Spleen (tissue), 11 donors: ENCODE data around the gene DPEP2. TPM values are rescaled to one million over a fixed set of nuclear protein-coding genes. Genes with fewer than 3 reads are reported as not detected.

Source experiments
- DNase-seq: peaks from one replicate; pipeline ENCODE4 v3.0.0-alpha.2; 2020
- H3K27ac ChIP-seq, 8 donors: fragments of 200-600 bp; sonication (generic) in 7 of 8; 1 replicate in 4 of 8; 2 replicates in 4 of 8; pipeline versions ENCODE4 v1.5.0 to v1.8.0; 2016 to 2021; ENCODE audit warnings: inconsistent platforms in 4 of 8, mild to moderate bottlenecking in 4 of 8, moderate library complexity in 1 of 8
- H3K27me3 ChIP-seq, 7 donors: fragments of 200-600 bp; sonication (generic) in 6 of 7; replicated peaks in 1 of 7; 1 replicate in 4 of 7; 2 replicates in 3 of 7; pipeline versions ENCODE4 v1.5.0 to v1.8.0; 2016 to 2021; ENCODE audit warnings: inconsistent platforms in 3 of 7, mild to moderate bottlenecking in 1 of 7
- H3K36me3 ChIP-seq, 6 donors: fragments of 200-600 bp; sonication (generic) in 5 of 6; 1 replicate in 4 of 6; 2 replicates in 2 of 6; pipeline versions ENCODE4 v1.5.0 to v1.8.0; 2016 to 2021; ENCODE audit warnings: inconsistent platforms in 2 of 6
- H3K4me1 ChIP-seq, 6 donors: fragments of 200-600 bp; sonication (generic) in 5 of 6; 1 replicate in 3 of 6; 2 replicates in 3 of 6; pipeline versions ENCODE4 v1.5.0 to v1.8.0; 2016 to 2021; ENCODE audit warnings: inconsistent platforms in 3 of 6
- H3K4me3 ChIP-seq, 8 donors: fragments of 200-600 bp; sonication (generic) in 7 of 8; 1 replicate in 4 of 8; 2 replicates in 4 of 8; pipeline versions ENCODE4 v1.5.0 to v1.8.0; 2016 to 2021; ENCODE audit warnings: inconsistent platforms in 4 of 8, mild to moderate bottlenecking in 4 of 8, moderate library complexity in 2 of 8
- H3K9me3 ChIP-seq, 8 donors: fragments of 200-600 bp; sonication (generic) in 7 of 8; 1 replicate in 4 of 8; 2 replicates in 4 of 8; pipeline versions ENCODE4 v1.5.0 to v1.8.0; 2016 to 2021; ENCODE audit warnings: inconsistent platforms in 4 of 8
- POLR2A ChIP-seq, 3 donors: fragments of 450-650 bp; IDR thresholded peaks; one replicate each; pipeline ENCODE4 v1.5.1; 2017; ENCODE audit warnings: antibody characterized with exemption in 3 of 3, mild to moderate bottlenecking in 1 of 3
- POLR2AphosphoS5 ChIP-seq, 3 donors: sonication (generic); formaldehyde crosslinking; IDR thresholded peaks; one replicate each; pipeline ENCODE4 v1.5.1; 2017; ENCODE audit warnings: antibody characterized with exemption in 3 of 3
- WGBS, 5 donors: extraction: QIAGEN DNeasy Blood & Tissue Kit in 3 of 5; methylation state at CpG; one replicate each; pipeline versions ENCODE4 v1.1.5 to v1.1.7; 2013 to 2018; 5-methylcytosine and 5-hydroxymethylcytosine counted together
- intact Hi-C: fragments of 100-400 bp; cut with DNase I; formaldehyde crosslinking; loops from one replicate; pipeline ENCODE4 v1.15.0; 2023; ENCODE audit warnings: low total_unique reads
- polyA plus RNA-seq, 3 donors: library from polyadenylated mRNA; stranded (reverse); fragments of 200-250 nt; gene quantifications; one replicate each; pipeline ENCODE4 v1.2.1, GENCODE V29; 2013
- total RNA-seq, 7 donors: library from RNA; depleted of rRNA in 3 of 7; stranded (reverse); fragments of >200 nt in 3 of 7; fragmentation: NEBNext Ultra II Directional in 4 of 7; extraction: Animal tissue kit (Norgen Biotek cat#: 25700) in 4 of 7; gene quantifications; one replicate each; pipeline versions ENCODE4 v1.1.0 to v1.2.1, GENCODE V29; 2016 to 2021
- TF ChIP-seq, protein P1 (sequence below), 11 experiments: fragments of 200-600 bp in 7 of 11; fragments of 450-650 bp in 4 of 11; sonication (generic) in 4 of 11; IDR thresholded peaks in 8 of 11; conservative IDR thresholded peaks in 3 of 11; 1 replicate in 7 of 11; 2 replicates in 4 of 11; pipeline versions ENCODE4 v1.4.0 to v1.8.0; 2016 to 2021; ENCODE audit warnings: antibody characterized with exemption in 11 of 11, inconsistent platforms in 4 of 11, mild to moderate bottlenecking in 1 of 11
- donor health status: healthy with polysubstance abuse.
- donor health status: DM: no; HTN: no; CAD: no; lungs with moderate emphysema.
- donor health status: DM: no; HTN: no; CAD: no.
- donor health status: Bipolar disorder and iron deficiency.
- donor health status: healthy.
- donor health status: DM: no; HTN: no; CAD: no.
- donor health status: DM: yes; HTN: yes; CAD: no.

Gene DPEP2
- total and polyA plus RNA-seq, 10 donors, result 18.6 to 79.6 (median 29.3) TPM

DNA sequence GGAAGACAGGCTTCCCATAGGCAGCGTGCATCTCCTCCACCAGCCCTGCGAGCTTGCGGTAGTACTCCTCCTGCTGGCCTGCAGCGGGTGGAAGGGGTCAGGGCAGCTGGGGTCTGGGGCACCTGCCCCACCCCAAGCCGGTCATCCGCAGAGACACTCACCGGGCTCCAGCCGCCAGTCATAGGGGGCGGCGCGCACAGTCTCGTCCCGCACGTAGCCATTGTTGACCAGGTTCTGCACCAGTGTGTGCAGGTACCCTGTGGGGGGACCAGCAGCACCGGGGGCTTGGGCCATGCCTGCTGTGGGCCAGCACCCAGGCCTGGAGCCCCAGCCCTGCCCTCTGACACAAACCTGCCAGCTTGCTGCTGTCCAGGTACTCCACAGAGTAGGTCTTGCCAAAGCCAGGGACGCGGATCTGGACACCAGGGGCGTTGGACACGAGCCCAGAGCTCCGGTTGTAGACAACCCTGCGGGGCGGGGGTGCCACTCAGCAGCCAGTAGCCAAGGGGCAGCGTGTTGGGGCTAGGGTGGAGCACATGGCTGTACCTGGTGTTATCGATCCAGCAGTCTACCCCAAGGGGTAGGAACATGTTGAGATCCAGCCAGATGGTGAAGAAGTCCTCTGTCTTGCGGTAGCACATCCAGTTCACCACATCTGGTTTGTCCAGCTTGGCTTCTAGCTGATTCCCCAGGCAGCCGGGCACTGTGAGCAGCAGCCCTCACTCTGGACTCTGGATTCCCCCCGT, 56.6 kb downstream of the DPEP2 start:
- Histone ChIP-seq H3K27ac (peak overlapping the region in 2 of 8 donors; percentile 50 to 55), H3K4me3 (no peak overlapping the region), H3K36me3 (peaks cover 0 to 84% (median 35%) of the 10 kb centered on the region in 6 donors), H3K27me3 (no peaks in the 10 kb centered on the region), H3K9me3 (no peaks in the 10 kb centered on the region), H3K4me1 (peaks cover 0 to 72% (median 24%) of the 10 kb centered on the region in 6 donors)
- WGBS, 5 donors, result 93 to 95% (median 94%) methylated on average over 19 to 27 of the region's 27 CpGs
- intact Hi-C loops, result no loop called here
- TF ChIP-seq, protein P1, sequence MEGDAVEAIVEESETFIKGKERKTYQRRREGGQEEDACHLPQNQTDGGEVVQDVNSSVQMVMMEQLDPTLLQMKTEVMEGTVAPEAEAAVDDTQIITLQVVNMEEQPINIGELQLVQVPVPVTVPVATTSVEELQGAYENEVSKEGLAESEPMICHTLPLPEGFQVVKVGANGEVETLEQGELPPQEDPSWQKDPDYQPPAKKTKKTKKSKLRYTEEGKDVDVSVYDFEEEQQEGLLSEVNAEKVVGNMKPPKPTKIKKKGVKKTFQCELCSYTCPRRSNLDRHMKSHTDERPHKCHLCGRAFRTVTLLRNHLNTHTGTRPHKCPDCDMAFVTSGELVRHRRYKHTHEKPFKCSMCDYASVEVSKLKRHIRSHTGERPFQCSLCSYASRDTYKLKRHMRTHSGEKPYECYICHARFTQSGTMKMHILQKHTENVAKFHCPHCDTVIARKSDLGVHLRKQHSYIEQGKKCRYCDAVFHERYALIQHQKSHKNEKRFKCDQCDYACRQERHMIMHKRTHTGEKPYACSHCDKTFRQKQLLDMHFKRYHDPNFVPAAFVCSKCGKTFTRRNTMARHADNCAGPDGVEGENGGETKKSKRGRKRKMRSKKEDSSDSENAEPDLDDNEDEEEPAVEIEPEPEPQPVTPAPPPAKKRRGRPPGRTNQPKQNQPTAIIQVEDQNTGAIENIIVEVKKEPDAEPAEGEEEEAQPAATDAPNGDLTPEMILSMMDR (IDR thresholded peaks at IDR 0.05 in 8 of 11, conservative IDR thresholded peaks at IDR 0.05 in 3 of 11), result peak in 1 of 11 experiments; percentile 5
- TF ChIP-seq POLR2A (IDR thresholded peaks at IDR 0.05) (no peak), POLR2AphosphoS5 (IDR thresholded peaks at IDR 0.05) (peak in 2 of 3 donors; percentile 26 to 68)
- no peak for DNase-seq

DNA sequence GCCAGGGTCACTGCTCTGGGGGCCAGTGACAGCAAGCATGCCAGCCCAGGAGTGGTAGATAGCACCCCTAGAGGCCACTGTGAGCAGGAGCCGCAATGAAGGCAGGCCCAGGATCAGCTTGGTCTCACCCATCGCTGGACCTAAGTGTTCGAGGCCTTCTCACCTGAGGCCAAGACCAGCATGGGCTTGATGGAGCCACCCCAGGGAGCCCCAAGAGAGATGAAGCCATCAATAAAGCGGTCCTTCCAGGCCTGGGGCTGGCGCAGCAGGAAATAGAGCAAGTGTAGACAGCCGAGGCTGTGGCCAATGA, 57.1 kb downstream of the DPEP2 start:
- WGBS, 5 donors, result 76 to 86% (median 84%) methylated on average over 5 to 6 of the region's 6 CpGs
- TF ChIP-seq POLR2A (IDR thresholded peaks at IDR 0.05), result no peak
- TF ChIP-seq, protein P1 (IDR thresholded peaks at IDR 0.05 in 8 of 11, conservative IDR thresholded peaks at IDR 0.05 in 3 of 11), result peak in 10 of 11 experiments; percentile 23 to 75 (median 62)
- no peak for DNase-seq
- Histone ChIP-seq H3K36me3 (peaks cover 0 to 79% (median 30%) of the 10 kb centered on the region in 6 donors), H3K9me3 (no peaks in the 10 kb centered on the region), H3K27ac (peak overlapping the region in 3 of 8 donors; percentile 8 to 55 (median 50)), H3K4me1 (peaks cover 2 to 77% (median 29%) of the 10 kb centered on the region in 6 donors), H3K4me3 (no peak overlapping the region), H3K27me3 (no peaks in the 10 kb centered on the region)
- intact Hi-C loops, result no loop called here

GRCh38 chr16:67941469-67942199, 57.6 kb downstream of the DPEP2 start:
- intact Hi-C loops, result no loop called here
- no peak overlapping the region for H3K4me3 ChIP-seq
- H3K36me3 ChIP-seq, result peaks cover 0 to 74% (median 25%) of the 10 kb centered on the region in 6 donors
- 78 to 86% (median 80%) methylated on average over 8 to 9 of the region's 9 CpGs for WGBS, 5 donors
- H3K9me3 ChIP-seq, result no peaks in the 10 kb centered on the region
- H3K27me3 ChIP-seq, result no peaks in the 10 kb centered on the region
- peaks cover 2 to 83% (median 34%) of the 10 kb centered on the region in 6 donors for H3K4me1 ChIP-seq
- peak overlapping the region in 4 of 8 donors; percentile 8 to 55 (median 35) for H3K27ac ChIP-seq
- no peak for DNase-seq
- TF ChIP-seq, protein P1 (IDR thresholded peaks at IDR 0.05 in 8 of 11, conservative IDR thresholded peaks at IDR 0.05 in 3 of 11), result no peak
- TF ChIP-seq POLR2AphosphoS5 (IDR thresholded peaks at IDR 0.05) (no peak), POLR2A (IDR thresholded peaks at IDR 0.05) (no peak)
